IMR-90 (cell line): ENCODE data around the gene OR51B4. TPM values are rescaled to one million over a fixed set of nuclear protein-coding genes. Genes with fewer than 3 reads are reported as not detected.

ENCODE experiments used
- ATAC-seq: fragments of 200-7000 bp; cut with Tn5 transposase; 2 replicates; pipeline ENCODE4 v1.9.1; 2020; ENCODE audit warnings: low read depth, mild to moderate bottlenecking, moderate library complexity
- BruUV-seq: library from RNA; stranded (reverse); fragments of 400-500 nt; replicated peaks from 2 replicates; lab custom pipeline; 2021; lab: Mats Ljungman, UMichigan
- CTCF ChIA-PET: fragments of 300-600 bp; formaldehyde crosslinking; extraction: SDS; loops from one replicate; lab custom pipeline; 2021; ENCODE audit warnings: antibody characterized with exemption; lab: Yijun Ruan, JAX
- POLR2A ChIA-PET: fragments of 300-600 bp; sonication (Branson Sonifier 250); formaldehyde crosslinking; loops from one replicate; lab custom pipeline; 2022; ENCODE audit warnings: antibody characterized with exemption; ENCODE audit not compliant: unreplicated experiment; lab: Charles Lee
- DNase-seq: peaks from one replicate; pipeline ENCODE4 v3.0.0; 2013
- H2AFZ ChIP-seq: replicated peaks from 2 replicates; pipeline ENCODE3; 2013; ENCODE audit warnings: low read length, mild to moderate bottlenecking; ENCODE audit not compliant: poor library complexity
- H2AK5ac ChIP-seq: 2 replicates; pipeline ENCODE4 v1.6.1; 2013; ENCODE audit warnings: low read depth, low read length, inconsistent platforms
- H2AK9ac ChIP-seq: replicated peaks from 2 replicates; pipeline ENCODE3; 2013; ENCODE audit warnings: mild to moderate bottlenecking, low read depth, low read length, moderate library complexity; ENCODE audit not compliant: poor library complexity
- H2BK120ac ChIP-seq: 2 replicates; pipeline ENCODE4 v1.6.1; 2013; ENCODE audit warnings: low read depth, low read length, inconsistent platforms
- H2BK15ac ChIP-seq: 3 replicates; pipeline ENCODE4 v1.6.1; 2013; ENCODE audit warnings: low read depth, low read length, inconsistent platforms
- H2BK20ac ChIP-seq: 2 replicates; pipeline ENCODE4 v1.6.1; 2013; ENCODE audit warnings: low read depth, mild to moderate bottlenecking, inconsistent platforms, low read length, moderate library complexity
- H2BK5ac ChIP-seq: 2 replicates; pipeline ENCODE4 v1.6.1; 2013; ENCODE audit warnings: mild to moderate bottlenecking, low read depth, low read length, inconsistent platforms; ENCODE audit not compliant: poor library complexity, severe bottlenecking
- H3K14ac ChIP-seq: replicated peaks from 2 replicates; pipeline ENCODE4 v1.6.1; 2013; ENCODE audit warnings: low read depth, low read length, inconsistent platforms
- H3K18ac ChIP-seq: 2 replicates; pipeline ENCODE4 v1.6.1; 2013; ENCODE audit warnings: low read depth, low read length, control low read depth
- H3K23ac ChIP-seq: 2 replicates; pipeline ENCODE4 v1.6.1; 2013; ENCODE audit warnings: low read depth, low read length, inconsistent platforms
- H3K27ac ChIP-seq: 2 replicates; pipeline ENCODE4 v1.5.1; 2013; ENCODE audit warnings: mild to moderate bottlenecking, control low read depth, low read length; ENCODE audit not compliant: insufficient read depth
- H3K27me3 ChIP-seq: 2 replicates; pipeline ENCODE4 v1.6.1; 2013; ENCODE audit warnings: low read length; ENCODE audit not compliant: control insufficient read depth, insufficient read depth
- H3K36me3 ChIP-seq: 2 replicates; pipeline ENCODE4 v1.6.1; 2013; ENCODE audit warnings: low read length, mixed read lengths; ENCODE audit not compliant: control insufficient read depth, insufficient read depth
- H3K4ac ChIP-seq: 2 replicates; pipeline ENCODE4 v1.6.1; 2013; ENCODE audit warnings: low read depth, low read length, inconsistent platforms
- H3K4me1 ChIP-seq: 2 replicates; pipeline ENCODE4 v1.6.1; 2013; ENCODE audit warnings: low read length, mixed read lengths; ENCODE audit not compliant: control insufficient read depth, insufficient read depth
- H3K4me2 ChIP-seq: 2 replicates; pipeline ENCODE4 v1.6.1; 2013; ENCODE audit warnings: low read depth, mild to moderate bottlenecking, control low read depth, low read length, moderate library complexity
- H3K4me3 ChIP-seq: 2 replicates; pipeline ENCODE4 v1.5.1; 2013; ENCODE audit warnings: low read depth, mild to moderate bottlenecking, control low read depth, low read length, moderate library complexity; ENCODE audit not compliant: insufficient read depth
- H3K56ac ChIP-seq: 2 replicates; pipeline ENCODE4 v1.6.1; 2013; ENCODE audit warnings: low read length, inconsistent platforms; ENCODE audit not compliant: insufficient read depth; ENCODE audit errors: extremely low read depth
- H3K79me1 ChIP-seq, 2 experiments: 2 replicates each; pipeline ENCODE4 v1.6.1; 2013; ENCODE audit warnings: low read length in 2 of 2, inconsistent platforms in 1 of 2, low read depth in 1 of 2
- H3K9ac ChIP-seq: 2 replicates; pipeline ENCODE4 v1.6.1; 2013; ENCODE audit warnings: low read depth, low read length, control low read depth
- H3K9me1 ChIP-seq: 2 replicates; pipeline ENCODE4 v1.6.1; 2013; ENCODE audit warnings: low read length, inconsistent platforms; ENCODE audit not compliant: insufficient read depth
- H3K9me3 ChIP-seq: 2 replicates; pipeline ENCODE4 v1.6.1; 2013; ENCODE audit warnings: low read length; ENCODE audit not compliant: control insufficient read depth, insufficient read depth
- H4K20me1 ChIP-seq: 2 replicates; pipeline ENCODE4 v1.6.1; 2013; ENCODE audit warnings: low read length, inconsistent platforms; ENCODE audit not compliant: insufficient read depth
- H4K5ac ChIP-seq: 2 replicates; pipeline ENCODE4 v1.6.1; 2013; ENCODE audit warnings: mild to moderate bottlenecking, low read depth, low read length, control low read depth
- H4K8ac ChIP-seq, 2 experiments: 2 replicates each; pipeline ENCODE4 v1.6.1; 2013; ENCODE audit warnings: low read depth in 2 of 2, low read length in 2 of 2, control low read depth in 1 of 2, inconsistent platforms in 1 of 2
- H4K91ac ChIP-seq: 2 replicates; pipeline ENCODE4 v1.6.1; 2013; ENCODE audit warnings: low read depth, low read length, inconsistent platforms; ENCODE audit not compliant: insufficient read depth
- BHLHE40 ChIP-seq: fragments of 150-350 bp; IDR thresholded peaks from 2 replicates; pipeline ENCODE4 v1.6.1; 2016; ENCODE audit warnings: mild to moderate bottlenecking, low read depth, low read length
- CEBPB ChIP-seq: IDR thresholded peaks from 2 replicates; pipeline ENCODE4 v1.6.1; 2012; ENCODE audit warnings: low read depth, low read length, improper control_type of control experiment
- CHD1 ChIP-seq: IDR thresholded peaks from 2 replicates; pipeline ENCODE4 v1.6.1; 2012; ENCODE audit warnings: low read depth, low read length, improper control_type of control experiment
- ELK1 ChIP-seq: fragments of 150-350 bp; IDR thresholded peaks from 2 replicates; pipeline ENCODE4 v1.6.1; 2016; ENCODE audit warnings: low read depth, mild to moderate bottlenecking, low read length, moderate library complexity, borderline replicate concordance
- FOS ChIP-seq: fragments of 150-350 bp; IDR thresholded peaks from 2 replicates; pipeline ENCODE4 v1.6.1; 2016; ENCODE audit warnings: low read depth, low read length
- MAFK ChIP-seq: IDR thresholded peaks from 2 replicates; pipeline ENCODE4 v1.6.1; 2012; ENCODE audit warnings: low read depth, low read length, improper control_type of control experiment
- MAZ ChIP-seq: IDR thresholded peaks from 2 replicates; pipeline ENCODE4 v1.6.1; 2012; ENCODE audit warnings: low read depth, mild to moderate bottlenecking, low read length, improper control_type of control experiment, moderate library complexity, borderline replicate concordance
- MXI1 ChIP-seq: IDR thresholded peaks from 2 replicates; pipeline ENCODE4 v1.6.1; 2012; ENCODE audit warnings: low read depth, mild to moderate bottlenecking, low read length, moderate library complexity, borderline replicate concordance
- NFE2L2 ChIP-seq: fragments of 150-350 bp; IDR thresholded peaks from 2 replicates; pipeline ENCODE4 v1.6.1; 2016; ENCODE audit warnings: low read depth, mild to moderate bottlenecking, low read length
- POLR2A ChIP-seq: IDR thresholded peaks from 2 replicates; pipeline ENCODE4 v1.6.1; 2012; ENCODE audit warnings: mild to moderate bottlenecking, low read depth, low read length
- RAD21 ChIP-seq: IDR thresholded peaks from 2 replicates; pipeline ENCODE4 v1.6.1; 2012; ENCODE audit warnings: low read length, improper control_type of control experiment
- RCOR1 ChIP-seq: IDR thresholded peaks from 2 replicates; pipeline ENCODE4 v1.6.1; 2012; ENCODE audit warnings: mild to moderate bottlenecking, low read length, improper control_type of control experiment; ENCODE audit not compliant: insufficient replicate concordance
- SMC3 ChIP-seq: fragments of 150-350 bp; IDR thresholded peaks from 2 replicates; pipeline ENCODE4 v1.6.1; 2016; ENCODE audit warnings: low read depth, mild to moderate bottlenecking, antibody characterized with exemption, low read length, moderate library complexity
- USF2 ChIP-seq: fragments of 150-350 bp; IDR thresholded peaks from 2 replicates; pipeline ENCODE4 v1.6.1; 2017; ENCODE audit warnings: mild to moderate bottlenecking, antibody characterized with exemption, low read length, low read depth
- WGBS, 2 experiments: methylation state at CpG; one replicate each; pipeline versions ENCODE4 v1.1.5 to v1.1.7; 2013; ENCODE audit warnings: missing lambda C conversion rate in 2 of 2; ENCODE audit not compliant: insufficient read length in 1 of 2; ENCODE audit errors: extremely low coverage in 2 of 2; 5-methylcytosine and 5-hydroxymethylcytosine counted together
- dilution Hi-C: fragments of 300-500 bp; cut with HindIII; formaldehyde crosslinking; loops from one replicate; pipeline ENCODE4 v1.14.3; 2018; ENCODE audit warnings: low sequenced_read_pairs; ENCODE audit not compliant: unreplicated experiment
- in situ Hi-C: fragments of 300-500 bp; cut with MboI; formaldehyde crosslinking; loops from 3 replicates; pipeline ENCODE4 v1.14.3; 2019; ENCODE audit warnings: low sequenced_read_pairs, inconsistent platforms, mixed read lengths
- intact Hi-C: fragments of 100-400 bp; cut with micrococcal nuclease; formaldehyde crosslinking; loops from 2 replicates; pipeline ENCODE4 v1.10.0; 2022
- polyA plus RNA-seq, 3 experiments: library from polyadenylated mRNA; depleted of rRNA; stranded (reverse); fragments of >200 nt; gene quantifications; 2 replicates each; pipeline ENCODE4 v1.2.3, GENCODE V29; 2012; ENCODE audit warnings: low replicate concordance in 1 of 3
- total RNA-seq: library from RNA; depleted of rRNA; stranded (reverse); fragments of >200 nt; gene quantifications from 2 replicates; pipeline ENCODE4 v1.2.3, GENCODE V29; 2012
- TF ChIP-seq, protein P1 (sequence below): conservative IDR thresholded peaks from 2 replicates; pipeline ENCODE4 v1.5.1; 2012; ENCODE audit warnings: mild to moderate bottlenecking, low read depth, low read length, improper control_type of control experiment

OR51B4 gene
- total and polyA plus RNA-seq, 2 of the 4 experiments (the other 2 are of a cell fraction) = not detected

- ATAC-seq (no peak), DNase-seq (no peak)
- H3K9me3 ChIP-seq = no peaks in the 10 kb centered on the region
- WGBS, 2 experiments = no CpG with 5 or more reads among the region's 5 CpGs
- no peak overlapping the region for H4K8ac ChIP-seq
- no peak overlapping the region for H3K4ac ChIP-seq
- H2BK20ac ChIP-seq = peak overlapping the region; percentile 9; the same call in 1 of the 2 replicates
- H2AK5ac ChIP-seq = no peak overlapping the region
- H4K91ac ChIP-seq = no peak overlapping the region
- no peak overlapping the region for H3K18ac ChIP-seq
- H2AFZ ChIP-seq = no peak overlapping the region
- H2AK9ac ChIP-seq = no peak overlapping the region
- H3K14ac ChIP-seq = no peak overlapping the region
- H3K4me2 ChIP-seq = no peak overlapping the region
- H3K9ac ChIP-seq = no peak overlapping the region
- no peak overlapping the region for H3K4me3 ChIP-seq
- no peak overlapping the region for H2BK15ac ChIP-seq
- H2BK5ac ChIP-seq = no peak overlapping the region
- no peaks in the 10 kb centered on the region for H3K9me1 ChIP-seq
- H3K27me3 ChIP-seq = no peaks in the 10 kb centered on the region
- dilution Hi-C loops (no loop called here), in situ Hi-C loops (no loop called here), intact Hi-C loops (no loop called here)
- no peaks in the 10 kb centered on the region; the same call in 1 of the 2 replicates for H3K4me1 ChIP-seq
- H4K5ac ChIP-seq = no peak overlapping the region
- H4K20me1 ChIP-seq = no peaks in the 10 kb centered on the region
- peak overlapping the region; percentile 18; the same call in 1 of the 2 replicates for H2BK120ac ChIP-seq
- ChIA-PET CTCF (interaction anchor here (0.7 to 0.9 kb wide), 2 partner anchors 11 to 192 kb away, joined by 3 to 4 read pairs; no protein-coding TSS in a partner anchor), POLR2A (no interaction called here)
- H3K56ac ChIP-seq = no peak overlapping the region
- no peak for TF ChIP-seq MAFK
- TF ChIP-seq RAD21 = no peak
- TF ChIP-seq ELK1 = no peak
- no peak for TF ChIP-seq CHD1
- no peak for TF ChIP-seq MAZ
- TF ChIP-seq NFE2L2 = no peak
- no peak for TF ChIP-seq CEBPB
- TF ChIP-seq FOS = no peak
- TF ChIP-seq POLR2A = no peak
- no peak for TF ChIP-seq SMC3
- TF ChIP-seq, protein P1, sequence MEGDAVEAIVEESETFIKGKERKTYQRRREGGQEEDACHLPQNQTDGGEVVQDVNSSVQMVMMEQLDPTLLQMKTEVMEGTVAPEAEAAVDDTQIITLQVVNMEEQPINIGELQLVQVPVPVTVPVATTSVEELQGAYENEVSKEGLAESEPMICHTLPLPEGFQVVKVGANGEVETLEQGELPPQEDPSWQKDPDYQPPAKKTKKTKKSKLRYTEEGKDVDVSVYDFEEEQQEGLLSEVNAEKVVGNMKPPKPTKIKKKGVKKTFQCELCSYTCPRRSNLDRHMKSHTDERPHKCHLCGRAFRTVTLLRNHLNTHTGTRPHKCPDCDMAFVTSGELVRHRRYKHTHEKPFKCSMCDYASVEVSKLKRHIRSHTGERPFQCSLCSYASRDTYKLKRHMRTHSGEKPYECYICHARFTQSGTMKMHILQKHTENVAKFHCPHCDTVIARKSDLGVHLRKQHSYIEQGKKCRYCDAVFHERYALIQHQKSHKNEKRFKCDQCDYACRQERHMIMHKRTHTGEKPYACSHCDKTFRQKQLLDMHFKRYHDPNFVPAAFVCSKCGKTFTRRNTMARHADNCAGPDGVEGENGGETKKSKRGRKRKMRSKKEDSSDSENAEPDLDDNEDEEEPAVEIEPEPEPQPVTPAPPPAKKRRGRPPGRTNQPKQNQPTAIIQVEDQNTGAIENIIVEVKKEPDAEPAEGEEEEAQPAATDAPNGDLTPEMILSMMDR = no peak
- no peak for TF ChIP-seq BHLHE40
- TF ChIP-seq MXI1 = no peak
- no peak for TF ChIP-seq USF2
- no peak for TF ChIP-seq RCOR1
- H3K79me1 ChIP-seq = no peaks in the 10 kb centered on the region
- no peaks in the 10 kb centered on the region for H3K36me3 ChIP-seq
- H3K23ac ChIP-seq = no peak overlapping the region
- H3K27ac ChIP-seq = no peak overlapping the region
- BruUV-seq = no TSS peak
Observed at GRCh38 chr11:5317292-5317691, 15.5 kb upstream of the OR51B4 start.
